WTC11 (cell line): ENCODE measurements around the gene INCENP. TPM values are rescaled to one million over a fixed set of nuclear protein-coding genes. Genes with fewer than 3 reads are reported as not detected.
"Not testable (repeated sequence)": the region's sequence is repeated elsewhere in the genome, so short reads cannot be mapped to it uniquely, and the experiment has no call there.

ENCODE experiments used
- ATAC-seq: fragments of 200-7000 bp; cut with Tn5 transposase; 2 replicates; pipeline ENCODE4 v1.10.0; 2021; ENCODE audit warnings: mild to moderate bottlenecking, moderate library complexity
- CTCF ChIA-PET: fragments of 300-600 bp; sonication (Branson Sonifier 250); formaldehyde crosslinking; loops from one replicate; lab custom pipeline; 2021; ENCODE audit warnings: antibody characterized with exemption; lab: Charles Lee
- POLR2A ChIA-PET: fragments of 350-600 bp; sonication (Branson Sonifier 250); formaldehyde crosslinking; loops from one replicate; lab custom pipeline; 2021; ENCODE audit warnings: antibody characterized with exemption; lab: Charles Lee
- DNase-seq: peaks from one replicate; pipeline ENCODE4 v3.0.0; 2021; ENCODE audit warnings: low spot score
- H3K27ac Mint-ChIP-seq: 2 replicates; pipeline ENCODE4 v1.8.0; 2021; ENCODE audit warnings: mixed read lengths
- H3K27me3 Mint-ChIP-seq: 2 replicates; pipeline ENCODE4 v1.8.0; 2021; ENCODE audit warnings: low read depth, mild to moderate bottlenecking, moderate library complexity, mixed read lengths
- H3K36me3 Mint-ChIP-seq: 2 replicates; pipeline ENCODE4 v1.8.0; 2021; ENCODE audit warnings: mixed read lengths
- H3K4me1 Mint-ChIP-seq: 2 replicates; pipeline ENCODE4 v1.8.0; 2022; ENCODE audit warnings: mixed read lengths
- H3K4me3 Mint-ChIP-seq: 2 replicates; pipeline ENCODE4 v1.8.0; 2021; ENCODE audit warnings: mild to moderate bottlenecking, moderate library complexity, mixed read lengths
- H3K9me3 Mint-ChIP-seq: 2 replicates; pipeline ENCODE4 v1.8.0; 2021; ENCODE audit warnings: mixed read lengths
- CBFB ChIP-seq: sonication (generic); formaldehyde crosslinking; IDR thresholded peaks from 2 replicates; pipeline ENCODE4 v1.8.1; 2022; ENCODE audit warnings: mild to moderate bottlenecking, low read depth, missing genetic modification reagents
- E2F5 ChIP-seq: sonication (generic); formaldehyde crosslinking; IDR thresholded peaks from 2 replicates; pipeline ENCODE4 v1.8.1; 2022; ENCODE audit warnings: mild to moderate bottlenecking, moderate library complexity, missing genetic modification reagents
- ERG ChIP-seq: fragments of 250-450 bp; sonication (Bioruptor Pico); IDR thresholded peaks from 2 replicates; pipeline ENCODE4 v1.8.0; 2021; ENCODE audit warnings: mild to moderate bottlenecking
- PREB ChIP-seq: sonication (generic); formaldehyde crosslinking; IDR thresholded peaks from 2 replicates; pipeline ENCODE4 v1.8.1; 2022; ENCODE audit warnings: mild to moderate bottlenecking, missing genetic modification reagents, moderate library complexity, borderline replicate concordance
- STAT6 ChIP-seq: sonication (generic); formaldehyde crosslinking; conservative IDR thresholded peaks from 2 replicates; pipeline ENCODE4 v1.8.1; 2023; ENCODE audit warnings: mild to moderate bottlenecking, low read depth, missing genetic modification reagents, moderate library complexity
- TEAD4 ChIP-seq: sonication (generic); formaldehyde crosslinking; IDR thresholded peaks from 2 replicates; pipeline ENCODE4 v1.8.0; 2022; ENCODE audit warnings: mild to moderate bottlenecking, missing genetic modification reagents
- ZNF121 ChIP-seq: sonication (generic); formaldehyde crosslinking; IDR thresholded peaks from 2 replicates; pipeline ENCODE4 v1.8.0; 2023; ENCODE audit warnings: missing genetic modification reagents
- ZNF232 ChIP-seq: sonication (generic); formaldehyde crosslinking; IDR thresholded peaks from 2 replicates; pipeline ENCODE4 v1.8.0; 2022; ENCODE audit warnings: mild to moderate bottlenecking, missing genetic modification reagents
- total RNA-seq: library from RNA; stranded (reverse); gene quantifications from 3 replicates; pipeline ENCODE4 v1.2.3, GENCODE V29; 2021

INCENP gene
- total RNA-seq, 1 experiment from 2014 or later = 158 TPM

GRCh38 chr11:62182147-62182891, 58.5 kb downstream of the INCENP start (continued):
- TF ChIP-seq STAT6 (CRISPR knock-in tag) (no peak), E2F5 (CRISPR knock-in tag) (no peak)

- no peak for DNase-seq
- H3K27me3 Mint-ChIP-seq = peaks cover 3% of the 10 kb centered on the region; the same call in 1 of the 2 replicates
- H3K4me1 Mint-ChIP-seq = no peaks in the 10 kb centered on the region
- no peak for TF ChIP-seq ZNF121
- H3K27ac Mint-ChIP-seq = no peak overlapping the region
- H3K4me3 Mint-ChIP-seq = no peak overlapping the region
- peaks cover 9% of the 10 kb centered on the region for H3K9me3 Mint-ChIP-seq
- ATAC-seq = no peak
- ChIA-PET POLR2A (no interaction called here), CTCF (no interaction called here)
- no peaks in the 10 kb centered on the region for H3K36me3 Mint-ChIP-seq
Measured at GRCh38 chr11:62186195-62186594, 62.4 kb downstream of the INCENP start.

- ATAC-seq = no peak
- Mint-ChIP-seq H3K27ac (no peak within 1 kb of the TSS), H3K9me3 (peaks cover 1% of the 10 kb centered on the region; the same call in 1 of the 2 replicates), H3K4me3 (no peak within 1 kb of the TSS), H3K4me1 (peaks cover 5% of the 10 kb centered on the region), H3K27me3 (peaks cover 2% of the 10 kb centered on the region; the same call in 1 of the 2 replicates), H3K36me3 (no peaks in the 10 kb centered on the region)
- ChIA-PET CTCF (interaction anchor here (1.6 kb wide), 1 partner anchor 27 kb away, joined by 3 read pairs; no protein-coding TSS in a partner anchor), POLR2A (no interaction called here)
- TF ChIP-seq CBFB (CRISPR knock-in tag) = no peak
- no peak for TF ChIP-seq TEAD4 (CRISPR knock-in tag)
- no peak for TF ChIP-seq ERG (CRISPR knock-in tag)
- no peak for DNase-seq
Measured at GRCh38 chr11:62190011-62190410, 66.2 kb downstream of the INCENP start, which contains the start of gene SCGB1D1. TSS of gene SCGB1D1 (plus strand) at chr11:62190216. CDS start at chr11:62190285, 69 bp downstream.

GRCh38 chr11:62193952-62194351, 70.1 kb downstream of the INCENP start:
- Mint-ChIP-seq H3K27me3 (no peaks in the 10 kb centered on the region), H3K4me1 (peaks cover 15% of the 10 kb centered on the region)

GRCh38 chr11:62195010-62195409, 71.2 kb downstream of the INCENP start:
- CTCF ChIA-PET = interaction anchor here (1.4 kb wide), 1 partner anchor 87 kb away, joined by 4 read pairs; no protein-coding TSS in a partner anchor
- H3K36me3 Mint-ChIP-seq, DNase-seq, H3K9me3 Mint-ChIP-seq, ATAC-seq, H3K27me3 Mint-ChIP-seq, H3K27ac Mint-ChIP-seq, POLR2A ChIA-PET, H3K4me3 Mint-ChIP-seq: not testable (repeated sequence)
- H3K4me1 Mint-ChIP-seq = peaks cover 15% of the 10 kb centered on the region

More at GRCh38 chr11:62193952-62194351, 70.1 kb downstream of the INCENP start:
- TF ChIP-seq TEAD4 (CRISPR knock-in tag) = 0 out of 2 replicates have a peak, but pooled peaks have one; percentile 37
- TF ChIP-seq ZNF232 (CRISPR knock-in tag) = no peak
- 0 out of 2 replicates have a peak, but pooled peaks have one; percentile 21 for TF ChIP-seq PREB (CRISPR knock-in tag)
- no peaks in the 10 kb centered on the region for H3K9me3 Mint-ChIP-seq
- no peaks in the 10 kb centered on the region for H3K36me3 Mint-ChIP-seq
- peak; percentile 68 for ATAC-seq
- no peak overlapping the region for H3K4me3 Mint-ChIP-seq
- CTCF ChIA-PET = interaction anchor here (1.0 to 1.4 kb wide), 4 partner anchors 9 to 146 kb away, joined by 3 to 5 read pairs (median 4); no protein-coding TSS in a partner anchor
- POLR2A ChIA-PET = no interaction called here
- peak; percentile 51 for DNase-seq
- no peak overlapping the region for H3K27ac Mint-ChIP-seq
